Hepatocyte (in vitro differentiated cells): Measurements from ENCODE around the gene ACOXL.

Experiments used
- CTCF ChIP-seq: fragments of 200-600 bp; sonication (generic); IDR thresholded peaks from 2 replicates; pipeline ENCODE4 v1.5.1; 2016; ENCODE audit warnings: antibody characterized with exemption, mild to moderate bottlenecking; ENCODE audit not compliant: poor library complexity
- EZH2 ChIP-seq: fragments of 200-600 bp; sonication (generic); IDR thresholded peaks from 2 replicates; pipeline ENCODE4 v1.6.1; 2016; ENCODE audit warnings: antibody characterized with exemption, mild to moderate bottlenecking, borderline replicate concordance

- TF ChIP-seq CTCF, result no peak
- TF ChIP-seq EZH2, result no peak
Observed at GRCh38 chr2:111037128-111037527, 304.8 kb downstream of the ACOXL start.
